GM12874 (cell line): Measurements from ENCODE around the gene ATAD5.

ENCODE experiments used
- CTCF ChIP-seq: IDR thresholded peaks from 2 replicates; pipeline ENCODE4 v1.5.1; 2011; ENCODE audit warnings: low read depth, mild to moderate bottlenecking, control low read depth, low read length, moderate library complexity; ENCODE audit not compliant: insufficient read depth

Gene ATAD5

GRCh38 chr17:30930495-30930894, 98.7 kb downstream of the ATAD5 start:
- TF ChIP-seq CTCF = no peak

GRCh38 chr17:30933966-30934365, 102.2 kb downstream of the ATAD5 start:
- TF ChIP-seq CTCF = no peak

- TF ChIP-seq CTCF = no peak
Measured at GRCh38 chr17:30939051-30939689, 107.4 kb downstream of the ATAD5 start.

GRCh38 chr17:30942308-30943079, 110.7 kb downstream of the ATAD5 start:
- TF ChIP-seq CTCF = no peak
